ENCODE results near the gene GFOD1. TPM values are rescaled to one million over a fixed set of nuclear protein-coding genes. Genes with fewer than 3 reads are reported as not detected.

The GFOD1 gene
- total RNA-seq, 1 donor from 2014 or later, result 16.3 TPM

GRCh38 chr6:13377054-13377758 is 110.2 kb downstream of the GFOD1 start:
- Histone ChIP-seq H3K36me3 (ENCODE audit: control insufficient read depth, insufficient read depth, low read length) (no peaks in the 10 kb centered on the region), H3K4me3 (ENCODE audit: low read depth, low read length) (no peak overlapping the region), H3K27me3 (ENCODE audit: control insufficient read depth, insufficient read depth, low read length) (no peaks in the 10 kb centered on the region)
- TF ChIP-seq, protein P1, sequence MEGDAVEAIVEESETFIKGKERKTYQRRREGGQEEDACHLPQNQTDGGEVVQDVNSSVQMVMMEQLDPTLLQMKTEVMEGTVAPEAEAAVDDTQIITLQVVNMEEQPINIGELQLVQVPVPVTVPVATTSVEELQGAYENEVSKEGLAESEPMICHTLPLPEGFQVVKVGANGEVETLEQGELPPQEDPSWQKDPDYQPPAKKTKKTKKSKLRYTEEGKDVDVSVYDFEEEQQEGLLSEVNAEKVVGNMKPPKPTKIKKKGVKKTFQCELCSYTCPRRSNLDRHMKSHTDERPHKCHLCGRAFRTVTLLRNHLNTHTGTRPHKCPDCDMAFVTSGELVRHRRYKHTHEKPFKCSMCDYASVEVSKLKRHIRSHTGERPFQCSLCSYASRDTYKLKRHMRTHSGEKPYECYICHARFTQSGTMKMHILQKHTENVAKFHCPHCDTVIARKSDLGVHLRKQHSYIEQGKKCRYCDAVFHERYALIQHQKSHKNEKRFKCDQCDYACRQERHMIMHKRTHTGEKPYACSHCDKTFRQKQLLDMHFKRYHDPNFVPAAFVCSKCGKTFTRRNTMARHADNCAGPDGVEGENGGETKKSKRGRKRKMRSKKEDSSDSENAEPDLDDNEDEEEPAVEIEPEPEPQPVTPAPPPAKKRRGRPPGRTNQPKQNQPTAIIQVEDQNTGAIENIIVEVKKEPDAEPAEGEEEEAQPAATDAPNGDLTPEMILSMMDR (IDR thresholded peaks at IDR 0.05; ENCODE audit: insufficient read depth, low read length, severe bottlenecking), result no peak
- no peak for DNase-seq (ENCODE audit: low read depth)
- FAIRE-seq, result no peak

GRCh38 chr6:13375360-13375878 is 112.0 kb downstream of the GFOD1 start:
- H3K4me3 ChIP-seq (ENCODE audit: low read depth, low read length), result no peak overlapping the region
- H3K27me3 ChIP-seq (ENCODE audit: control insufficient read depth, insufficient read depth, low read length), result no peaks in the 10 kb centered on the region
- DNase-seq (ENCODE audit: low read depth), result peak; percentile 76
- H3K36me3 ChIP-seq (ENCODE audit: control insufficient read depth, insufficient read depth, low read length), result no peaks in the 10 kb centered on the region
- TF ChIP-seq, protein P1 (IDR thresholded peaks at IDR 0.05; ENCODE audit: insufficient read depth, low read length, severe bottlenecking), result no peak
- no peak for FAIRE-seq

GRCh38 chr6:13373919-13374318 is 113.5 kb downstream of the GFOD1 start:
- Histone ChIP-seq H3K27me3 (ENCODE audit: control insufficient read depth, insufficient read depth, low read length) (no peaks in the 10 kb centered on the region), H3K36me3 (ENCODE audit: control insufficient read depth, insufficient read depth, low read length) (no peaks in the 10 kb centered on the region)
- no peak for FAIRE-seq

GRCh38 chr6:13373488-13373886 is 113.9 kb downstream of the GFOD1 start:
- H3K36me3 ChIP-seq (ENCODE audit: control insufficient read depth, insufficient read depth, low read length), result no peaks in the 10 kb centered on the region

More at GRCh38 chr6:13373919-13374318, 113.5 kb downstream of the GFOD1 start:
- H3K4me3 ChIP-seq (ENCODE audit: low read depth, low read length), result no peak overlapping the region
- no peak for DNase-seq (ENCODE audit: low read depth)
- TF ChIP-seq, protein P1 (IDR thresholded peaks at IDR 0.05; ENCODE audit: insufficient read depth, low read length, severe bottlenecking), result no peak

DNA sequence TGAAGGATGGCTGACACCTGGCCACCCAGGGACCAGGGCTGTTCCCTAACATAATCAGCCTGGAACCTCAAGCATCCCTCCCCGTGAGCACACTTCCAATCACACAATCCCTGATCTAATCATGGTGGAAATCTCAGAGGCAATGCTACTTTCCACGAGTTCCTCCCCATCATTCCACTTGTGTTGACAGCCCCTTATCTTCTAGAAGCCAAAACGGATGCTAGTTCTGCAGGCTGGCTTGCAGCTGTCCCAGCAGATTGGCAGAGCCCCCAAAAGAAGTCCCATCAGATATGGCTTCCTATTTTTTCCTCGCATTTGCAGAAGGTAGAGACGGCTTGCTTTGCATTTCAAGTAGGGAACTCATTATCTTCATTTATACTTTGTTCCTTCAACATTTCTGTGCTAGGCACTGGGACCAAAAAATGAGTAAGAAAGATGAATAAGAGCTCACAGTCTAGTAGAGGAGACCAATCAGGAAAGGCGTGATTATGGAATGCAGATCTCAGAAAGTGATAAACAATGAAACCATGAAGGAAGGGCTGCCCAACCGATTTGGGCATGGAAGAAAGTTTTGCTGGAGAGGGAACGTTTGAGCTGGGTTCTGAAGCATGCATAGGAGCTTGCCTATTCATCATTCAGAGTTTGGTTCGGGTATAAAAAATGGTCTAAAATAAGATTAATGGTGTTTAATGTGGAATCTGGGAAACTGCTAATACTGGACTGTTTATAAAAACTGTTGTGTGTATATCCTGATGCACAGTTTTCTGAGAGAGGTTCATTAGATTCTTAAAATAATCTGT is 114.5 kb downstream of the GFOD1 start:
- DNase-seq (ENCODE audit: low read depth), result no peak

More at GRCh38 chr6:13373488-13373886, 113.9 kb downstream of the GFOD1 start:
- no peaks in the 10 kb centered on the region for H3K27me3 ChIP-seq (ENCODE audit: control insufficient read depth, insufficient read depth, low read length)
- H3K4me3 ChIP-seq (ENCODE audit: low read depth, low read length), result no peak overlapping the region
- DNase-seq (ENCODE audit: low read depth) (no peak), FAIRE-seq (no peak)
- TF ChIP-seq, protein P1 (IDR thresholded peaks at IDR 0.05; ENCODE audit: insufficient read depth, low read length, severe bottlenecking), result no peak

More for the DNA sequence above, 114.5 kb downstream of the GFOD1 start:
- no peak overlapping the region for H3K4me3 ChIP-seq (ENCODE audit: low read depth, low read length)
- H3K36me3 ChIP-seq (ENCODE audit: control insufficient read depth, insufficient read depth, low read length), result no peaks in the 10 kb centered on the region
- FAIRE-seq, result no peak
- TF ChIP-seq, protein P1 (IDR thresholded peaks at IDR 0.05; ENCODE audit: insufficient read depth, low read length, severe bottlenecking), result no peak
- H3K27me3 ChIP-seq (ENCODE audit: control insufficient read depth, insufficient read depth, low read length), result no peaks in the 10 kb centered on the region
